Activated CD4-positive, alpha-beta T cell treated with anti-CD3 and anti-CD28 coated beads, Interleukin-2, amount 10 ng/mL, durations not matched to agents 7 days and 5 days (primary cell): ENCODE results near the gene DPCD. TPM values are rescaled to one million over a fixed set of nuclear protein-coding genes. Genes with fewer than 3 reads are reported as not detected.
"Not testable (repeated sequence)": the region's sequence is repeated elsewhere in the genome, so short reads cannot be mapped to it uniquely, and the experiment has no call there.

Experiments
- CTCF ChIA-PET: fragments of 350-600 bp; sonication (Branson Sonifier 250); formaldehyde crosslinking; loops from one replicate; lab custom pipeline; 2021; ENCODE audit warnings: antibody characterized with exemption; lab: Charles Lee
- POLR2A ChIA-PET: fragments of 350-600 bp; sonication (Branson Sonifier 250); formaldehyde crosslinking; loops from one replicate; lab custom pipeline; 2021; ENCODE audit warnings: antibody characterized with exemption; lab: Charles Lee
- DNase-seq: peaks from one replicate; pipeline ENCODE4 v3.0.0-alpha.2; 2020
- H3K27ac Mint-ChIP-seq: one replicate; pipeline ENCODE4 v1.8.0; 2021; ENCODE audit warnings: mild to moderate bottlenecking, moderate library complexity, mixed read lengths
- H3K27me3 Mint-ChIP-seq: one replicate; pipeline ENCODE4 v1.8.0; 2021; ENCODE audit warnings: mixed read lengths
- H3K36me3 Mint-ChIP-seq: one replicate; pipeline ENCODE4 v1.8.0; 2021; ENCODE audit warnings: low read depth, mixed read lengths
- H3K4me1 Mint-ChIP-seq: one replicate; pipeline ENCODE4 v1.8.0; 2021; ENCODE audit warnings: mixed read lengths
- H3K4me3 Mint-ChIP-seq: one replicate; pipeline ENCODE4 v1.8.0; 2021; ENCODE audit warnings: mild to moderate bottlenecking, moderate library complexity, mixed read lengths
- H3K9me3 Mint-ChIP-seq: one replicate; pipeline ENCODE4 v1.8.0; 2021; ENCODE audit warnings: mixed read lengths
- total RNA-seq, 2 experiments: library from RNA; stranded (reverse); gene quantifications; one replicate each; pipeline ENCODE4 v1.2.3, GENCODE V29; 2021

Gene DPCD
- total RNA-seq, 2 experiments from 2014 or later: 2.9 to 3.1 TPM

- Mint-ChIP-seq H3K9me3 (no peaks in the 10 kb centered on the region), H3K27me3 (no peaks in the 10 kb centered on the region), H3K4me1 (no peaks in the 10 kb centered on the region), H3K36me3 (peaks cover 16% of the 10 kb centered on the region), H3K4me3 (no peak overlapping the region), H3K27ac (no peak overlapping the region)
- POLR2A ChIA-PET: no interaction called here
- DNase-seq: no peak
- CTCF ChIA-PET: interaction anchor here (0.6 to 1.0 kb wide), 3 partner anchors 10 to 14 kb away, joined by 3 to 4 read pairs (median 4); no protein-coding TSS in a partner anchor
Measured at GRCh38 chr10:101618871-101619270, 30.8 kb downstream of the DPCD start.

GRCh38 chr10:101619983-101620382 lies 31.9 kb downstream of the DPCD start:
- no peak for DNase-seq
- Mint-ChIP-seq H3K9me3 (no peaks in the 10 kb centered on the region), H3K27ac (no peak overlapping the region), H3K27me3 (no peaks in the 10 kb centered on the region), H3K4me1 (no peaks in the 10 kb centered on the region), H3K4me3 (no peak overlapping the region), H3K36me3 (peaks cover 16% of the 10 kb centered on the region)
- ChIA-PET POLR2A (interaction anchor here (0.6 kb wide), 1 partner anchor 110 kb away, joined by 6 read pairs; no protein-coding TSS in a partner anchor), CTCF (interaction anchor here (0.6 kb wide), 1 partner anchor 96 kb away, joined by 4 read pairs; no protein-coding TSS in a partner anchor)

DNA sequence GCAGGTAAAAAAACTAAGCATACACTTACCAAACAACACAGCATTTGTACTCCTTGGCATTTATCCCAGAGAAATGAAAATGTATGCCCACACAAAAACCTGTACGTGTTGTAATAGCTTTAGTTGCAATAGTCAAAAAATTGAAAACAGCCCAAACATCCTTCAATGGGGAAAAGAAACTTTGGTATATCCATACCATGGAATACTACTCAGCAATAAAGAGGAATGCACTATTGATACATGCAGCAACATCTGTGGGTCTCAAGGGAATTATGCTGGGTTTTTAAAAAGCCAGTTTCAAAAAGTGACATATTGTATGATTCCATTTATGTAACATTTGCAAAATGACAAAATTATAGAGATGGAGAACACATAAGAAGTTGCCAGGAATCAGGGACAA lies 35.4 kb downstream of the DPCD start:
- ChIA-PET CTCF (no interaction called here), POLR2A (no interaction called here)
- Mint-ChIP-seq H3K27me3 (no peaks in the 10 kb centered on the region), H3K27ac (no peak overlapping the region), H3K4me3 (no peak overlapping the region), H3K4me1 (no peaks in the 10 kb centered on the region), H3K36me3 (peaks cover 16% of the 10 kb centered on the region), H3K9me3 (no peaks in the 10 kb centered on the region)
- DNase-seq: no peak

DNA sequence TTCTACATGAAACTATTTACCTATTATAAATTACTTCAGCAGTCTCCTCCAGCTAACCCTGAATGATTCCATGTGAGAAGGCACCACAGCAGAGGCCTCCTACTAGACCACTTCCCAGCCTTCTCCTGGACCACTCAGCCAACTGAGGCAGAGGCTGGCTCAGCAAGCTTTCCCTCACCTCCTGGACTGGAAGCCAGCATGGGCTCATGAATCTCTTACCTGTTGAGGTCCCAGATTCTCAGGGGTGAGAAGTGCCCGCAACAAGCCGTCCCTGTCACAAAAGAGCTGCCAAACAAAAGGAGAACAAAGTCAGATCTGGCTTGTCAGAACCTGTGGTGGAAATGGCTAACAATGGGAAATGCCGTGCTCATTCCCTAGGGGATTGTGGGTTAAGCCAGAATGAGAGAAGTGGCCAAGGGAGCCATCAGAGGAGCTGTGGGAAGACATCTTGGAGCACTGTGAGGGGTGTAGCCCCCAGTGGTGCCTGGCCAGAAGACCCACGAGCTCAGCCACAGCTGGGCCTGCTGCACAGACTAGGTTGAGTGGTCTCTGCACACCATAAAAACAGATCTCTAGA lies 36.5 kb downstream of the DPCD start:
- Mint-ChIP-seq H3K9me3 (no peaks in the 10 kb centered on the region), H3K36me3 (peaks cover 16% of the 10 kb centered on the region), H3K27me3 (no peaks in the 10 kb centered on the region), H3K27ac (no peak overlapping the region), H3K4me3 (no peak overlapping the region), H3K4me1 (no peaks in the 10 kb centered on the region)
- CTCF ChIA-PET: no interaction called here
- DNase-seq: no peak
- POLR2A ChIA-PET: no interaction called here

GRCh38 chr10:101625821-101626412 lies 37.8 kb downstream of the DPCD start:
- no peak for DNase-seq
- ChIA-PET POLR2A (no interaction called here), CTCF (no interaction called here)
- Mint-ChIP-seq H3K36me3 (peaks cover 14% of the 10 kb centered on the region), H3K4me1 (no peaks in the 10 kb centered on the region), H3K27ac (no peak overlapping the region), H3K9me3 (no peaks in the 10 kb centered on the region), H3K27me3 (no peaks in the 10 kb centered on the region), H3K4me3 (no peak overlapping the region)

- CTCF ChIA-PET: interaction anchor here (1.9 kb wide), 1 partner anchor 14 kb away, joined by 4 read pairs; no protein-coding TSS in a partner anchor
- POLR2A ChIA-PET: no interaction called here
- H3K27ac Mint-ChIP-seq: no peak overlapping the region
Measured at GRCh38 chr10:101629837-101630632, 41.9 kb downstream of the DPCD start.

GRCh38 chr10:101630633-101630920 lies 42.5 kb downstream of the DPCD start:
- CTCF ChIA-PET: no interaction called here
- no peaks in the 10 kb centered on the region for H3K27me3 Mint-ChIP-seq
- POLR2A ChIA-PET: no interaction called here
- DNase-seq: no peak
- peaks cover 8% of the 10 kb centered on the region for H3K36me3 Mint-ChIP-seq
- H3K4me1 Mint-ChIP-seq: no peaks in the 10 kb centered on the region
- no peak overlapping the region for H3K4me3 Mint-ChIP-seq
- no peak overlapping the region for H3K27ac Mint-ChIP-seq
- H3K9me3 Mint-ChIP-seq: no peaks in the 10 kb centered on the region

More at GRCh38 chr10:101629837-101630632, 41.9 kb downstream of the DPCD start:
- no peak for DNase-seq
- Mint-ChIP-seq H3K4me3 (no peak overlapping the region), H3K36me3 (peaks cover 6% of the 10 kb centered on the region), H3K9me3 (no peaks in the 10 kb centered on the region), H3K27me3 (no peaks in the 10 kb centered on the region), H3K4me1 (no peaks in the 10 kb centered on the region)

GRCh38 chr10:101631821-101632475 lies 43.8 kb downstream of the DPCD start:
- H3K4me3 Mint-ChIP-seq: no peak overlapping the region
- peaks cover 12% of the 10 kb centered on the region for H3K36me3 Mint-ChIP-seq
- no peaks in the 10 kb centered on the region for H3K4me1 Mint-ChIP-seq
- ChIA-PET CTCF (interaction anchor here (0.5 to 0.6 kb wide), 2 partner anchors 14 to 258 kb away, joined by 3 read pairs; no protein-coding TSS in a partner anchor), POLR2A (no interaction called here)
- DNase-seq: no peak
- H3K27me3 Mint-ChIP-seq: no peaks in the 10 kb centered on the region
- no peaks in the 10 kb centered on the region for H3K9me3 Mint-ChIP-seq
- no peak overlapping the region for H3K27ac Mint-ChIP-seq

GRCh38 chr10:101633510-101633909 lies 45.4 kb downstream of the DPCD start:
- H3K27me3 Mint-ChIP-seq, H3K4me3 Mint-ChIP-seq, H3K27ac Mint-ChIP-seq, CTCF ChIA-PET, DNase-seq, H3K9me3 Mint-ChIP-seq, H3K4me1 Mint-ChIP-seq, POLR2A ChIA-PET: not testable (repeated sequence)
- H3K36me3 Mint-ChIP-seq: peaks cover 21% of the 10 kb centered on the region

GRCh38 chr10:101639141-101639900 lies 51.2 kb downstream of the DPCD start:
- Mint-ChIP-seq H3K36me3 (peaks cover 34% of the 10 kb centered on the region), H3K4me3 (no peak overlapping the region), H3K4me1 (no peaks in the 10 kb centered on the region), H3K27me3 (no peaks in the 10 kb centered on the region), H3K9me3 (no peaks in the 10 kb centered on the region), H3K27ac (no peak overlapping the region)
- POLR2A ChIA-PET: no interaction called here
- DNase-seq: no peak
- CTCF ChIA-PET: interaction anchor here (1.9 kb wide), 1 partner anchor 16 kb away, joined by 6 read pairs; no protein-coding TSS in a partner anchor

DNA sequence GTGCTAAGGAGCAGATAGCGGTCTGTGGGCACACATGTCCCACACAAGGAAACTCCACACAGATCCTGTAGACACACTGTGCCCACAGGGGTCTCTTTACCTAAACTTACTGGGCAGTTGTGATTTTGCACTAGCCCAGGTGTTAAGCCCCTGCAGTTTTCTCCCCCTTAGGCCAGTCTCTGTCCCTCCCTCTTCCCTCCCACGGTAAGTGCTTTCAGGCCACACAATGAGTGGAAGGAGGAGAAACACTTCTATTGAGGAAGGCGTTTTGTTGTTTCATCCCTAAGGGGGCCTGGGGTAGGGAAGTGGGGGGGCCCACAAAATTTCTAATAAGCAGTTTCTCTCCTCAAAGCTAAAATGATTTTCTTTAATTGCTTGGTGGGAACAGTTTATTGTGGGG lies 55.4 kb downstream of the DPCD start:
- POLR2A ChIA-PET: no interaction called here
- CTCF ChIA-PET: interaction anchor here (0.6 to 1.2 kb wide), 2 partner anchors 14 to 214 kb away, joined by 3 to 5 read pairs; no protein-coding TSS in a partner anchor
- Mint-ChIP-seq H3K9me3 (no peaks in the 10 kb centered on the region), H3K27me3 (no peaks in the 10 kb centered on the region), H3K4me1 (no peaks in the 10 kb centered on the region), H3K27ac (no peak overlapping the region), H3K4me3 (no peak overlapping the region), H3K36me3 (peaks cover 20% of the 10 kb centered on the region)
- no peak for DNase-seq

DNA sequence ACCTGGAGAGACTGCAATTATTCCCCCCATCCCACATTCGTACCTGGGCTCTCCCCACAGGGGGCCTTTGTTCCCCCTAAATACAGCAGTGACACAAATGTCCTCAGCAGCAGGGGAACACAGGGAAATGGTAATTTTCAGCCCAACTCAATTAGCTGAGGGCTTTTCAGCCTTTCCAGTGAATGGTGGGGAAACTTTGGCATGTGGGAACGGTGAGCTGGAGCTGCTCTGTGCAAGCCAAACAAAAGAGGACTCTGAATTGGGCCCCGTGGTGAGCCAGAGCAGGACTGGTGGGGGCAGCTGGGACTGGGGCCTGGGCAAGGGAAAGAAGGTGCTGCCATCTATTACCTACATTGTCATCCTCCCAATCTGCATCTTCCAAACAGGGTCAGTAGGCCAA lies 55.9 kb downstream of the DPCD start:
- Mint-ChIP-seq H3K27me3 (no peaks in the 10 kb centered on the region), H3K36me3 (peaks cover 20% of the 10 kb centered on the region), H3K4me3 (no peak overlapping the region), H3K4me1 (no peaks in the 10 kb centered on the region), H3K27ac (no peak overlapping the region), H3K9me3 (no peaks in the 10 kb centered on the region)
- POLR2A ChIA-PET: no interaction called here
- CTCF ChIA-PET: interaction anchor here (0.6 to 1.2 kb wide), 3 partner anchors 13 to 214 kb away, joined by 3 to 5 read pairs (median 3); no protein-coding TSS in a partner anchor
- no peak for DNase-seq
